ENCODE results near the gene TMTC3.

TMTC3 gene

GRCh38 chr12:88237954-88238353 lies 95.8 kb downstream of the TMTC3 start:
- TF ChIP-seq CTCF (IDR thresholded peaks at IDR 0.05) = no peak
- no peaks in the 10 kb centered on the region for H3K4me1 ChIP-seq (ENCODE audit: control insufficient read depth in 1 of 2, insufficient read depth in 1 of 2, low read depth in 1 of 2, low read length in 1 of 2)
- no peaks in the 10 kb centered on the region for H3K27me3 ChIP-seq
- no peaks in the 10 kb centered on the region for H3K36me3 ChIP-seq
- no peak overlapping the region for H3K27ac ChIP-seq
- H3K9me3 ChIP-seq = no peaks in the 10 kb centered on the region
- no peak overlapping the region for H3K4me3 ChIP-seq (ENCODE audit: low read depth in 1 of 2, low read length in 1 of 2)

GRCh38 chr12:88238406-88238805 lies 96.3 kb downstream of the TMTC3 start:
- Histone ChIP-seq H3K4me1 (ENCODE audit: control insufficient read depth in 1 of 2, insufficient read depth in 1 of 2, low read depth in 1 of 2, low read length in 1 of 2) (no peaks in the 10 kb centered on the region), H3K4me3 (ENCODE audit: low read depth in 1 of 2, low read length in 1 of 2) (no peak overlapping the region), H3K27ac (no peak overlapping the region), H3K9me3 (no peaks in the 10 kb centered on the region), H3K27me3 (no peaks in the 10 kb centered on the region), H3K36me3 (no peaks in the 10 kb centered on the region)
- no peak for TF ChIP-seq CTCF (IDR thresholded peaks at IDR 0.05)

GRCh38 chr12:88241862-88242570 lies 99.9 kb downstream of the TMTC3 start:
- Histone ChIP-seq H3K9me3 (no peaks in the 10 kb centered on the region), H3K27me3 (no peaks in the 10 kb centered on the region), H3K4me3 (ENCODE audit: low read depth in 1 of 2, low read length in 1 of 2) (no peak overlapping the region), H3K27ac (no peak overlapping the region), H3K36me3 (no peaks in the 10 kb centered on the region), H3K4me1 (ENCODE audit: control insufficient read depth in 1 of 2, insufficient read depth in 1 of 2, low read depth in 1 of 2, low read length in 1 of 2) (no peaks in the 10 kb centered on the region)
- no peak for TF ChIP-seq CTCF (IDR thresholded peaks at IDR 0.05)

- Histone ChIP-seq H3K4me3 (ENCODE audit: low read depth in 1 of 2, low read length in 1 of 2) (no peak overlapping the region), H3K9me3 (no peaks in the 10 kb centered on the region), H3K27ac (no peak overlapping the region), H3K36me3 (no peaks in the 10 kb centered on the region), H3K27me3 (no peaks in the 10 kb centered on the region), H3K4me1 (ENCODE audit: control insufficient read depth in 1 of 2, insufficient read depth in 1 of 2, low read depth in 1 of 2, low read length in 1 of 2) (no peaks in the 10 kb centered on the region)
- no peak for TF ChIP-seq CTCF (IDR thresholded peaks at IDR 0.05)
These were observed 100.4 kb downstream of the TMTC3 start for GRCh38 chr12:88242571-88242925.

- no peaks in the 10 kb centered on the region for H3K9me3 ChIP-seq
- TF ChIP-seq CTCF (IDR thresholded peaks at IDR 0.05) = no peak
- no peaks in the 10 kb centered on the region for H3K36me3 ChIP-seq
- H3K27ac ChIP-seq = no peak overlapping the region
- no peak overlapping the region for H3K4me3 ChIP-seq (ENCODE audit: low read depth in 1 of 2, low read length in 1 of 2)
- H3K4me1 ChIP-seq (ENCODE audit: control insufficient read depth in 1 of 2, insufficient read depth in 1 of 2, low read depth in 1 of 2, low read length in 1 of 2) = no peaks in the 10 kb centered on the region
- H3K27me3 ChIP-seq = no peaks in the 10 kb centered on the region
These were observed 100.8 kb downstream of the TMTC3 start for GRCh38 chr12:88242939-88243338.

Data from neutrophil (primary cell).